Lung microvascular endothelial cell (primary cell): ENCODE data around the gene ARMC7. TPM values are rescaled to one million over a fixed set of nuclear protein-coding genes. Genes with fewer than 3 reads are reported as not detected.
"Not testable (repeated sequence)": the region's sequence is repeated elsewhere in the genome, so short reads cannot be mapped to it uniquely, and the experiment has no call there.

ENCODE experiments used
- DNase-seq, 2 donors: peaks; one replicate each; pipeline versions ENCODE4 v3.0.0 to v3.0.0-alpha.2; 2010; ENCODE audit warnings: low read depth in 2 of 2
- total RNA-seq: library from RNA; depleted of rRNA; stranded (reverse); fragments of >200 nt; gene quantifications from 2 replicates; pipeline ENCODE4 v1.2.1, GENCODE V29; 2014

Gene ARMC7
- total RNA-seq, 1 donor from 2014 or later = 2.8 TPM

DNA sequence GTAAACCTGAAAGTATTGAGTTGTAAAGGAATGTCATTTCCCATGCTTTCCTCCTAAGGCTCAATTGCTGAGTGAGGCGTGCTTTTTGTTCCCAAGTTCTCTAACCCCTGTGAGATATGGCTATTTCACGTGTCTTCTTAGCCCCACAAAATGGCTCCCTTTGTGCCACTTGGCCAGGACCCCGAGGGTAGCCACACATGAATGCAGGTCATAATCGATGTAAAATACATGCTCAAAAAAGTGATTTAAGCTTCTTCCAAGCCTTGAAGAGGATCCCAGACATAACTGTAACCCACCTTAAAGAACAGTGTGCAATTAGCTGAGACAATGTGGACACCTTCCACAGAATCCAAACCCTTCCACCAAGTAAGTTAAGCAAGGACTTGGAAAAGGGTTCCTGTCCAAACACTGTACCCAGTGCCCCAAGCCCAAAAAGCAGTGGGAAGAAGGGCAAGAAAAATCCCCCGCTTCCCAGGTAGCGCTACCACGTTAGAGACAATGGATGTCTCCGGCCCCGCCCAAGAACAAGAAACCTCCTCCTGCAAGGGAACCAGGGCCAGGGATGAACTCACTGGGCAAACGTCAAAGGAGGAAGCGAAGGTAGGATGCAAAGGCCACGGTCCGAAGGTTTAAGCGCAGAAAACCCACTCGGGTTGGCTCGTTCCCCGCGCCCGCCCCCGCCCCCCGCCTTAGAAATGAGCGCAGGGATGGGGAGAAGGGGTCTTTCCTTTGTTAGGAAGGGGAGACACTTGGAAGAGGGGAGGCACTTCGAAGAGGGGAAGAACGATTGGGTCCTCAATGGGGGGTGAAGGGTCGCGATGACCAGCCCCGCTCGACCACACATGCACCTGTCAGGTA is 43.4 kb downstream of the ARMC7 start:
- DNase-seq = peak; percentile 12 to 44

DNA sequence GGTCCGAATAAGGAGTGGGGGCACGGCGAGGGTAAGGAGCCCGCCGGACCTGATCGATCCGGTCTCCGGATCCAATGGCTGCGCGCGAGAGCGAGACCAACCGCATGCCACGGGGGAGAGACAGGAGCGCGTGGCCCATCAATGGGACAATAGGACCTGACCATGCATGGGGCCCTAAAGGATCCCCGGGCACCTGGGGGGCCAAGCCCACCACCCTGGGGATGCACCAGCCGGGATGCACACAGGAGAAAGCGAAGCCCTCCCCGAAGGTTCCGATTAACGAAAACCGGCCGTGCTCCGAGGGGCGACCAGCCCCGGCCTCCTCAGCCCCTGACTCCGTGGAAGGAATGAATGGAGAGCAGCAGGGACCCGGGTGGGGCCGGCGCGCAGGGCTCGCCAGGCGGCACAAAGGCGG is 44.0 kb downstream of the ARMC7 start:
- DNase-seq = peak; percentile 26 to 37

DNA sequence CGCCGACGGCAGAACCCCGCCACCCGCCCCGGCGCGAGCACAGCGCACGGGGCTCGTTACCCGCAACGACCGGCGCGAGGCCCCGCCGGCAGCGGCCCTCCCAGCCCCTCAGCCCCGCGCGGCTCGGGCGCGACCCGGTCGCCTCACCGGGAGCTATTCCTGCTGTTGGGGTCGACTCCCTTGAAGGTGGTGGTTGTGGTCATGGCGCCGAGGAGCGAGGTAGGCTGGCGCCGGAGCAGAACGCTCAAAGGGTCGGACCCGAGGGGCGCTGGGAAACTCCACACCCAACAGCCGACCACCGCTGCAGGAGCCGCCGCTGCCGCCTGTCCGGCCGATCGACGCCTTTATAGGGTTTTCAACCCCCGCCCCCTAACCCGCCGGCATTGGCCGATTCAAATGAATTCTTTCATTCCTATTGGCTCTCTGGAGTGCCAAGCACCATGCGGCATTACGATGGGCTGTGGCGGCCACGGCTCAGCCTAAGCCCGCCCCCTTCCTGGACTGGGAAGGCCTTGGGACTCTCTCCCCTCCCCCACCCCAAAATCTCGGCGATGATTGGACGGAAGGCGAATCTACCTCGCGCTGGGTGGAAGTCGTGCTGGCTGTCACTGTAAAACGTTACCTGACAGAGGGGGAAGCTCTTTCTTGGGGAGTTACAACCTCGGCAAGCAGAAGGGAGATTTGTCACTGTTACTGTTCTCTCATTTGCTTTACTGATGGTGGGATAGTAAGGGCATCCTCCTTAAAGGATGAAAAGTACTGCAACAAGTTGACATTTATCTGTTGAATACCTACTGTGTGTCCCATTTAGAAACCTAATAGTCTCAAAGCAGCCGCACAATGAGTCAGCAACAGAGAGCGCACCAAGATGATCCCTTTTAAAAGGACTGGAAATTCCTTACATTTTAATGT is 44.7 kb downstream of the ARMC7 start, which contains the start of gene JPT1:
Gene JPT1 (minus strand): TSS at position 318 of the 912 bp plus-strand sequence. CDS start 115 bp downstream, at position 203.
- peak; percentile 99 for DNase-seq

DNA sequence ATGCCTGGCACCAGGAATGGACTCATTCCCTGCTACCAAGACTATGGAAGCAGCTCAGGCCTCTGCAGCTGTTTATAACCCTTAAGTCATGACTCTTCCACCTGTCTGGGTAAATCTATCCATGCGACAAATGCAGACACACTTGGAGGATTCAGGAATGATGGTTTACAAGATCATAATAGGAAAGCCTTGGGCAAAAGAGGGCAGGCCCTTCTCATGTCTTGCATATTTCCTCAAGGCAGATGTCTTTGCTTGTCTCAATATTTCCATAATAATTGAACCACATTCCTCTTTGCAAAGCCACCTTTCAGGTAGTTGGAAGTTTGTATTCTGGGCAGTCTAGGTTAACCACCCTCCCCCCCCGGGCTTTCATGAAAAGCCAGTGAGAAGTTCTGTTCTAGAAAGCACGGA is 45.4 kb downstream of the ARMC7 start:
- no peak for DNase-seq

DNA sequence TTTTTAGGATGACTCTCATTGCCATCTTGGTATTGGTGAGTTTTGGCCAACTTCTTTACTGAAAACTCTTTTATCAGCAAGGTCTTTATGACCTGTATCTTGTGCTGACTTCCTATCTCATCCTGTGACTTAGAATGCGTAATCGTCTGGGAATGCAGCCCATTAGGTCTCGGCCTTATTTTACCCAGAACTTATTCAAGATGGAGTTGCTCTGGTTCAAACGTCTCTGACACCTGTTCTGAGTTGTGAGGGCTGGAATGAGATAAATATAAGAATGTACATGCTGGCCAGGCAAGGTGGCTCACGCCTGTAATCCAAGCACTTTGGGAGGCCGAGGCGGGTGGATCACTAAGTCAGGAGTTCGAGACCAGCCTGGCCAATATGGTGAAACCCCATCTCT is 48.7 kb downstream of the ARMC7 start:
- DNase-seq = peak in 1 of 2 donors; percentile 22

DNA sequence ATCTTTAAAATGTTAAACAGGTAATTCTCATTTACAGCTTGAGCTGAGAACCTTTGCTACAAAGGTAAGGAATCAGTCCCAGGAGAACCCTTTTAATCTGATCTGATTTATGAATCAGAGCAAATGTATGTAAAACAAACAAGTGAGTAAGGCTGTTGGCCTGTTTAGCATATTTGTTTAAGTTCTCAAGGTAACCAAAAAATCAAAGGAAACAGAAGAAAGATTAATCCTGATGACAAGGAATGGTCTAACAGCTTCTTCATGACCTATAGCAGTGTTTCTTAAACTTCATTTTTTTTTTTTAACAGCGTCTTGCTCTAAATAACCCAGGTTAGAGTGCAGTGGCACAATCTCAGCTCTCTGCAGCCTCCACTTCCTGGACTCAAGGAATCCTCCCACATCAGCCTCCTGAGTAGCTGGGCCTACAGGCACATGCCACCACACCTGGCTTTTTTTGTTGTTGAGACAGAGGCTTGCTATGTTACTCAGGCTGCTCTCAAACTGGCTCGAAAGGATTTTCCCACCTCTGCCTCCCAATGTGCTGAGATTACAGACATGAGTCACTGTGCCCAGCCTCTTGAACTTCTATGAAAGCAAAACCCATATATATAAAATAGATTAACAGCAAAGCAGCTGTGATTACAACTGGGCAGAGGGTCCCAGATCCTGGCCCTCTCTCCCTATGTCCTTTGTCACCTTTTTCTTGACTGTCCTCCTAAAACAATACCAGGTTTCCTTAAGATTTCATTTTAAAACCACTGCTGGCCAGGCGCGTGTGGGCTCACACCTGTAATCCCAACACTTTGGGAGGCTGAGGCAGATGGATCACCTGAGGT is 49.6 kb downstream of the ARMC7 start:
- DNase-seq = no peak

DNA sequence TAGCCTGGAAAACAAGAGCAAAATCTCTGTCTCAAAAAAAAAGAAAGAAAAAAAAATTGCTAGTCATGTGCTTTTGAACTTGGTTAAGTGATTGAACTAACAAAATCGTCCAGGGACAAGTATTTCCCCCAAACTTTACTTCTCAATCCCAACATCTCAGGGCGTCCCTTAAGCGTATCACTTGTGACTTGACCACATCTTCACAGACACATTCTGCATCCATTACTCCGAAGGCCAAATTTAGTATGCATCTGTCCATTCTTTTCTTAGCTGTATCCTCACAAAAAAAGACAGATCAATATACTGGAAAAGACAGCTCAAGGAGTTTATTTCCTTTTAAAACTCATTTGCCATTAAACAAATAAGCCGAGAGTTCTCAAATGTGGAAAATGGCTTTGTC is 50.4 kb downstream of the ARMC7 start:
- DNase-seq = no peak

DNA sequence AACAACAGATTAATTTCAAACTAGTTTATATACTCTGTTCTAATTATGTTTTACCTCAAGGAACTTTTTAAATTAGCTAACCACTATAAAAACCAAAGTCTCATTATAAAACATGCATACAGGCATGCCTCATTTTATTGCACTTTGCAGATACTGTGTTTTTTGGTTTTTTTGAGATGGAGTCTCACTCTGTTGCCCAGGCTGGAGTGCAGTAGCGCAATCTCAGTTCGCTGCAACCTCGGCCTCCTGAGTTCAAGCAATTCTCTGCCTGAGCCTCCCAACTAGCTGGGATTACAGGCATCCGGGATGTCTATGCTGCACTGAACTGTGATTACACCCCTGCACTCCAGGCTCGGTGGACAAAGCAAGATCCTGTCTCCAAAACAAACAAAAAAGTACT is 53.3 kb downstream of the ARMC7 start:
- DNase-seq = no peak

DNA sequence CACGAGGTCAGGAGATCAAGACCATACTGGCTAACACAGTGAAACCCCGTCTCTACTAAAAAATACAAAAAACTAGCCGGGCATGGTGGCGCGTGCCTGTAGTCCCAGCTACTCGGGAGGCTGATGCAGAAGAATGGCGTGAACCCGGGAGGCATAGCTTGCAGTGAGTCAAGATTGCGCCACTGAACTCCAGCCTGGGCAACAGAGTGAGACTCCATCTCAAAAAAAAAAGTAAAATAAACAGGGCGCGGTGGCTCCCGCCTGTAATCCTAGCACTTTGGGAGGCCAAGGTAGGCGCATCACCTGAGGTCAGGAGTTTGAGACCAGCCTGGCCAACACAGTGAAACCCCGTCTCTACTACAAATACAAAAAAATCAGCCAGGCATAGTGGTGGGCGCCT is 54.8 kb downstream of the ARMC7 start:
- not testable (repeated sequence) for DNase-seq

DNA sequence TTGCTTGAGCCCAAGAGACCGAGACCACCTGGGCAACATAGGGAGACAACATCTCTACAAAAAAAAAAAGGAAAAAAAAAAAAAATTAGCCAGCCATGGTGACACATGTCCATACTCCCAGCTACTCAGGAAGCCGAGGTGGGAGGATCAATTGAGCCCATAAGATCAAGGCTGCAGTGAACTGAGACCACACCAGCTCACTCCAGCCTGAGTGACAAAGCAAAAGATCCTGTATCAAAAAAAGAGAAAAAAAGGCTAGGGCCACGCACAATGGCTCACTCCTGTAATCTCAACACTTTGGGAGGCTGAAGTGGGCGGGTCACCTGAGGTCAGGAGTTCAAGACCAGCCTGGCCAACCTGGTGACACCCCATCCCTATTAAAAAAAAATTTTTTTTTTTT is 59.2 kb downstream of the ARMC7 start:
- DNase-seq = no peak

DNA sequence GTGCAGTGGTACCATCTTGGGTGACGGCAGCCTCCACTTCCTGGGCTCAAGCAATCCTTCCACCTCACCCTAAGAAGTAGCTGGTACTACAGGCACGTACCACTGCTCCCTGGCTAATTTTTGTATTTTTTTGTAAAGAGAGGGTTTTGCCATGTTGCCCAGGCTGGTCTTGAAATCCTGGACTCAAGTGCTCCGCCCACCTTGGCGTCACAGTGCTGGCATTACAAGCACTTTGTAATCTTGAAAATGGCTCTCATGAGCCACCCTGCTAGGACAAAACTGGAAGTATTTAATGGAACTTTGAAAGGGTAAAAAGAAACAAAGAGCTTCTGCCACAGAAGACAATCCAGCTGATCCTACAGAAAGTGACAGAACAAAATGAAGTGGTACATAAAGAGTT is 63.8 kb downstream of the ARMC7 start:
- DNase-seq = no peak

DNA sequence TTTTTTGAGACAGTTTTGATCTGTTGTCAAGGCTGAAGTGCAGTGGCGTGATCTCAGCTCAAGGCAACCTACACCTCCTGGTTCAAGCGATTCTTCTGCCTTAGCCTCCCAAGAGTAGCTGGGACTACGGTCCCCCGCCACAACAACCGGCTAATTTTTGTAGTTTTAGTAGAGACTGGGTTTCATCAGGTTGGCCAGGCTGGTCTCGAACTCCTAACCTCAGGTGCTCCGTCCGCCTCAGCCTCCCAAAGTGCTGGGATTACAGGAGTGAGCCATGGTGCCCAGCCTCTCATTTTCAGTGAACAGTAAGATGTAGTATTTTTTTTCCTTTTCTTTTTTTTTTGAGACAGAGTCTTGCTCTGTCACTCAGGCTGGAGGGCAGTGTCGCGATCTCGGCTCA is 65.2 kb downstream of the ARMC7 start:
- no peak for DNase-seq

DNA sequence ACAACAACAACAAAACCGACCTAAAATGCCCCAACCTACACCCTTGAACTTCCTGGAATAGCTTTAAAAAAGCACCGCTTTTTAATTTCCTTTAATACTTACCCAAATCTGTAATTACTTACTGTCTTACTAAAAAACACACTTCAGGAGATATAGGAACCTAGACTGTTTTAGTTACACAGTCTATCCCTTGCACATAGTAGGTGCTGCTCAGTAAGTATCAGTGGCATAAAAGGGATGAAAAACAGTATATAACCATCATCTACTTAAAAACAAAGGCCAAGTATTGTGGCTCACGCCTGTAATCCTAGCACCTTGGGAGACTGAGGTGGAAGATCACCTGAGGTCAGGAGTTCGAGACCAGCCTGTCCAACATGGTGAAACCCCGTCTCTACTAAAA is 66.9 kb downstream of the ARMC7 start:
- no peak for DNase-seq

DNA sequence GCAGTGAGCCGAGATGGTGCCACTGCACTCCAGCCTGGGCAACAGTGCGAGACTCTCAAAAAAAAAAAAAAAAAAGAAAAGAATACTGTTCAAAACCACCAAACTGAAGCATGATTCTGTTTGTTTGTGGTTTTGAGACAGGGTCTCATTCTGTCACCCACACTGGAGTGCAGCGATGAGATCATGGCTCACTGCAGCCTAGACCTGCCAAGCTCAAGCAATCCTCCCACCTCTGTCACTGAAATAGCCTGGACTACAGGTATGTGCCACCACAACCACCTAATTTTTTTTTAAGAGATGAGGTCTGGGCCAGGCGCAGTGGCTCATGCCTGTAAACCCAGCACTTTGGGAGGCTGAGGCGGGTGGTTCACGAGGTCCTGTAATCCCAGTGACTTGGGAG is 68.7 kb downstream of the ARMC7 start:
- DNase-seq = no peak

Other genes starting within 250 kb of the ARMC7 start
- gene FDXR, start 237.0 kb upstream of the ARMC7 start, total RNA-seq = 12.9 and 41.2 TPM in 2 replicates
- gene FADS6, start 216.3 kb upstream of the ARMC7 start, total RNA-seq = not detected in 2 replicates
- not detected in 2 replicates for gene USH1G, start 186.7 kb upstream of the ARMC7 start, total RNA-seq
- gene OTOP2, start 185.7 kb upstream of the ARMC7 start, total RNA-seq = not detected in 2 replicates
- not detected in 2 replicates for gene OTOP3, start 174.1 kb upstream of the ARMC7 start, total RNA-seq
- gene HID1, start 137.2 kb upstream of the ARMC7 start, total RNA-seq = 21.4 and 44.8 TPM in 2 replicates
- gene CDR2L, start 122.3 kb upstream of the ARMC7 start, total RNA-seq = 5.0 and 5.7 TPM in 2 replicates
- gene MRPL58, start 97.3 kb upstream of the ARMC7 start, total RNA-seq = 17.9 and 19.4 TPM in 2 replicates
- gene ATP5PD, start 63.0 kb upstream of the ARMC7 start, total RNA-seq = 156 and 219 TPM in 2 replicates
- gene KCTD2, start 62.7 kb upstream of the ARMC7 start, total RNA-seq = 9.2 and 11.9 TPM in 2 replicates
- gene SLC16A5, start 22.0 kb upstream of the ARMC7 start, total RNA-seq = 2.0 and 3.9 TPM in 2 replicates
- 34.7 and 38.7 TPM in 2 replicates for gene NT5C, start 21.8 kb downstream of the ARMC7 start, total RNA-seq
- gene JPT1, start 44.5 kb downstream of the ARMC7 start, total RNA-seq = 72.4 and 119 TPM in 2 replicates
- 89.4 and 100 TPM in 2 replicates for gene SUMO2, start 73.0 kb downstream of the ARMC7 start, total RNA-seq
- 28.3 and 31.5 TPM in 2 replicates for gene NUP85, start 95.7 kb downstream of the ARMC7 start, total RNA-seq
- 6.1 and 10.5 TPM in 2 replicates for gene GGA3, start 151.6 kb downstream of the ARMC7 start, total RNA-seq
- gene MRPS7, start 151.9 kb downstream of the ARMC7 start, total RNA-seq = 60.9 and 61.0 TPM in 2 replicates
- gene MIF4GD, start 161.3 kb downstream of the ARMC7 start, total RNA-seq = 7.4 and 7.5 TPM in 2 replicates
- 3.9 and 6.5 TPM in 2 replicates for gene SLC25A19, start 179.5 kb downstream of the ARMC7 start, total RNA-seq